GM19328 (cell line): Measurements from ENCODE around the gene TMPRSS2.

ENCODE experiments used
- ATAC-seq: cut with Tn5 transposase; IDR thresholded peaks from one replicate; pipeline ENCODE4 v1.9.1; 2021; ENCODE audit warnings: mild to moderate bottlenecking, moderate library complexity; ENCODE audit not compliant: unreplicated experiment

Gene TMPRSS2

DNA sequence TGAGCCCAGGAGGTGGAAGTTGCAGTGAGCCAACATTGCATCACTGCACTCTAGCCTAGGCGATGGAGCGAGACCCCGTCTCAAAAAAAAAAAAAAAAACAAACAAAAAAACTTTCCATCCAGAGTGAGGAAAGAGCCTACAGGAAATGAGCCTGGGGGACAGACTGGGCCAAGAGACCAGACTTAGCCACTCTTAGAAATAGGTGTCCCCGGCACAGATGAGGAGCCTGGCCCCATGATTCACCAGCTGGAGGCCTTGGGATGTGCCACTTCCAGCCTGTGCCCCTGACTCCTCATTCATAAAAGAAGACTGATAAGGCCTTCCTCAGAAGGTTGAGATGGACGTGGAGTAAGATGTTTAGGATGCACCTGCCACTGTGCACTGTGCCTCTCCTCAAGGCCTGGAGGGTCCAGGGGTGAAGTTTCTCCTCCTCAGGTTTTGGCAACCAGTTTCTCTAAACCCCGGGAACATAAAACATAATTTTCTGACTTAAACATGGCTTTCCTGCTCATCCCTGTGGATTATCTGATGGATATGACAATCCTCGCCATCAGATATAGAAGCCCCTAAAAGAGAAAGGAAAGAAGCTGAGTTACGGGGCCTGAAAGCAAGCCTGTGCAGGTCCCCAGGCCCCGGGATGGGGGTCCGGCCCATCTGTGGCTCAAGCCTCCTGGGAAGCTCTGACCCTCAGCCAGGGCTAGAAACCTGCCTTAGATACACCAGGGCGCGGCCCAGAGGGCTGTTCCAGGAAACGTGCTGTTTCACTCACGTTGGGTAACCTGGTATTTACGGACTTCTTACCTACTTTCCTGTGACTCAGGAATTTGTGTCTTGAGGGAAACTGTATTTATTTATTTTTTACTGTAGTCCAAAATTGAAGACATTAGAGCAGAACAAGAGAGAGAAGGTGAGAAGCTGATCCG, 55.9 kb downstream of the TMPRSS2 start:
- ATAC-seq, result no peak

DNA sequence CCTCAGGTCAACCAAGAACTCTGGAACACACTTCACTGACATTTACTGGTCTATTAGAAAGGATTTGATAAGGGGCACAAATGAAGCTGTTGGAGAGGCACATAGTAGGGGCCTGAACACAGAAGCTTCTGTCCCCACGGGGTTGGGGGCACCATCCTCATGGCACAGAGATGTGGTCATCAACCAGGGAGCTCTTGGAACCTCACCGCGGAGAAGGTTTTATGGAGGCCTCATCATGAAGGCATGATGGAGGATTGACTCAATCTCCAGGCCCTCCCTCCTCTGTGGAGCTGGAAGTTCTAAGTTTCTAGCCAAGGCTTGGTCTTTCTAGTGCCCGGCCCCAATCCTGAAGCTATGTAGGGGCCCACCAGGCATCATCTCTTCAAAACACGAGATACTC, 58.3 kb downstream of the TMPRSS2 start:
- no peak for ATAC-seq

DNA sequence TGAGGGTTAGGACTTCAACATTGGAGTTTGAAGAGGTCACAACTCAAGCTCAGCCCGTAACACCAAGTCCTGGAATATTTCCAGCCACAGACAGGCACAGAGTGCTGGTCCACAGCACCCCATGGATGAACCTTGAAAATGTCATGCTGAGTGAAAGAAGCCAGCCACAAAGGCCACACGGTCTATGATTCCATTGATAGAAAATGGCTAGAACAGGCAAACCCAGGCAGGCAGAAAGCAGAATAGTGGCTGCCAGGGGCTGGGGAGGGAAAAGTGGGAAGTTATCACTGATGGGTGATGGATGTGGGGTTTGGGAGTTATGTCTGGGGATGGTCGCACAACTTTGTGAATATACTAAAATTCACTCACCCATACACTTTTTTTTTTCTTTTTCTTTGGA, 60.6 kb downstream of the TMPRSS2 start:
- ATAC-seq, result no peak

DNA sequence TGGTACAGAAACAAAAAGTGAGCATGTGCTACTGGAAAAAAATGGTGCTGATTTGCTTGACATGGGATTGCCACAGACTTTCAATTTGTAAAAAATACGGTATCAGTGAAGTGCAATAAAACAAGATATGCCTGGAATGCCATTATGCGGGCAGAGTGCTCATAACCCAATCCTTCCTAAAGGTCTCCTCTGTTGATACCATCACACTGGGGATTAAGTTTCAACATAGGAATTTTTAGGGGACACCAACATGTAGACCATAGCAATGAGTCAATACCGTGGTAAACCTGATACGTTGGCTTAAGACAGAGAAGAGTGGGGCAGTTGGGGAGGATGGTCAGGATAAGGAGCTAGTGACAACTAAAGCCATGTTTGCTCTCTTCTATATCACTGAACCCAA, 61.4 kb downstream of the TMPRSS2 start:
- no peak for ATAC-seq

DNA sequence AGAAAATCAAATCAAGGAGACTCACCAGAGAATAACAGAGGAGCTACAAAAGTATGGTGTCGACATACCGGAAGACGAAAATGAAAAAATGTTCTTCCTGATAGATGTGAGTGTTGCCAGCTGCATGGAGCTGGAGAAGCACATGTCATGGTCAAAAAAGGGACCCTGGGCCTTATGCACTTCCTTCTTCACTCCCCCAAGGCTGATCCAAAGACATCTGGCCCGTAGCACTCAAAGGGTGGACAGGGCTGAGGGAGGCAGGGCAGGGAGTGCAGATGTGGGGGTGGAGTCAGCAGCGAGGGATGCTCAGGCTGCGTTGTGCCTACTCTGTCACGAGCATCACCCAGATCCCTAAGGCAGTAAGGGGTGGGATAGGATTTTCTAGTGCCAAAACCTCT, 62.5 kb downstream of the TMPRSS2 start:
- ATAC-seq, result no peak

DNA sequence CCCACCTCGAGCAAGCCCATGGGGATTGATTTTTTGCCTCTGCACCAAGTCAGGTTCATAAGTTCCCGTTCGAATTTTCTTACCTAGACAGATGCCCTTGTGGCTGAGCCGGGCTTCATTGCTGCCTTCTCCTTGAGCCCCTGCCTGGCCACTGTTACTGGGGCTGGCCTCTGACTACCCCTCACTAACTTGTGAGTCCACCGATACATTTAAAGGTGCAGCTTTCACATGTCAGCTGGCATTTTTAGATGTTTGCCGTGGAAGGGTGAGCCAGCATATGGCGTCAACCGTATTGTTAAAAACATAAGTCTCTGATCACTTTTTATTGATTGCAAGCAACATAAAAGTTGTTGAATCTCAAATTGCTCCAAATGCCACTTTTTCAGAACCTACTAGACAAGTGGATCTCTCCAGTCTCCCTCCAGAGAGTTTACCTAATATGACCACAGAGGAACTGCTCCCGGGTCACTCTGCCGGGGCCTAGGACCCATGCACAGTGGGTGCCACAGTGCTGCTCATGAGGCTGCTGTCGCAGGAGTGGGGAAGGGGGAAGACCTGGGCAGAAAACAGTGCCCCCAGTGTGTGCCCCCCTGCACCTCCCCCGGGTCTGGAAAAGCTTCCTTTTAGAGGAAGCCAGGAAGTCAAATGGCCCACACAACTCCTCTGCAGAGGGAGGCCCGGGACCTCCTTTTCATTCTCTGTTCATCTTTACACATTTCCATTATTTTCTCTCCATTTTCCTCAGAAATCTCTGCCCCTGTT, 63.1 kb downstream of the TMPRSS2 start:
- no peak for ATAC-seq

DNA sequence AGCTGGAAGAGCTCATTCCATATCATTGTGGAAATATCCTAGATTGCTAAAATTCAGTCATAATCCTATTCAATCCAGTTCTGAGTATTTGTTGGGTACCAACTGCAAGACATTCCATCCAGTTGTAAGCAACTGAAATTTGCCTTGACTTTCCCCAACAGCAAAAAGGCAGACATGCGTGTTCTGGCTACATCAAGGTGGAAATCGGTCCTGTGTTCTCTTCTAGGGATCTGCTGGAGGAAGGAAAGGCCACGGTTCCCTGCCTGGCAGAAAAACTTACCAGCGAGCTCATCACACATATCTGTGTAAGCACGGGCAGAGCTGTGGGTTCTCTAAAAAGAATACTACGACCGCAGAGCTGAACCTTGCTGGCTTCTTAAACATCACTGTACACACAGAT, 64.4 kb downstream of the TMPRSS2 start:
- ATAC-seq, result no peak

DNA sequence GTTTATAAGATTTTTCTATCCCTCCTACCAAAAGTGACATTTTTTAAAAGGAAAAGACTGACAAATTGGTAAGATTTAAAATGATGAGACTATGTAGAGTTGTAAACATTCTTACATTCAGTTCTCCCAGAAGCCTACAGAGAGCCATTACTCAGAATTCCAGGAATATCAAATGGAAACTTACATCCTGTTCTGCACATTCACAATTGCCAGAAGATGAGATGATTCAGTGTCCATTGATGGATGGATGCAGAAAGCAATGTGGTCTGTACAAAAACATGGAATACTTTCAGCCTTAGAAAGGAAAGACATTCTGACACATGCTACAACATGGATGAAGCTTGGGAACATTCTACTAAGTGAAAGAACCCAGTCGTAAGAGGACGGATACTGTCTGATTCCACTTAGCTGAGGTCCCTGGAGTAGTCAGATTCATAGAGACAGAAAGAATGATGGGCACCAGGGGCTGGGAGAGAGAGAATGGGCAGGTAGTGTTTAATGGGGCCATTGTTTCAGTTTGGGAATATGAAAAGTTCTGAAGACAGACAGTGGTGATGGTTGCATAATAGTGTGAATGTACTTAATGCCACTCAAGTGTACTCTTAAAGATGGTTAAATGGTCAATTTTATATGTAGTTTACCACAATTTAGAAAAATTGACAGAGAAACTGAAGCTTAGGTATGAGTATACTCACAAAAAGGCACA, 65.3 kb downstream of the TMPRSS2 start:
- ATAC-seq, result no peak

DNA sequence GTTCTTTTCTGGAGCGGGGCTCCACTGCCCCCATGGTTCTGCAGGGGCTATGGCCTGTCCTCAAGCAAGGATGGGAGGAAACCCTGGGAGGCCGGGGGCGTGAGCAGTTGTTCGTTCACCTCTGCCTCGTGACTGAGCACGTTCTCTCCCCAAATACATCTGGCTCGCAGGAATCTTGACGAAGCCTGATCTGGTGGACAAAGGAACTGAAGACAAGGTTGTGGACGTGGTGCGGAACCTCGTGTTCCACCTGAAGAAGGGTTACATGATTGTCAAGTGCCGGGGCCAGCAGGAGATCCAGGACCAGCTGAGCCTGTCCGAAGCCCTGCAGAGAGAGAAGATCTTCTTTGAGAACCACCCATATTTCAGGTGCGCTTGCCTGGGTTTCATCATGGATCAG, 66.4 kb downstream of the TMPRSS2 start:
- no peak for ATAC-seq

DNA sequence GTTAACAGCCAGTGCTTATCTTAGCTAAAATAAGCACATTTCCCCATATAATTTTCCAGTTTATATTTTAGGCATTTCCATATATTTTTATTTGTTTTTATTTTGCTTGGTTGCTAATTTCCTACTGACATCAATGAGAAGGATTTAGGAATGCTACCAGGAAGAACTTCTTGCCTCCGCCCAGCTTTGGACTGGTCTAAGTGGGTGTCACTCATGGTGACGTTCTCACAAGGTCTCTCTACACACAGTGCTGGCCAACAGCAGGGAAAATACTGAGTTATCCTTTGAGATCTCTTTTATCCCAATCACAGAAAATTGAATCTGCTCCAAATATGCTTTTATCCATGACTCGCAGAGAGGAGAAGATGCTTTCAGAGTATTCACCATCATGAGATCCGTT, 68.7 kb downstream of the TMPRSS2 start:
- ATAC-seq, result no peak

DNA sequence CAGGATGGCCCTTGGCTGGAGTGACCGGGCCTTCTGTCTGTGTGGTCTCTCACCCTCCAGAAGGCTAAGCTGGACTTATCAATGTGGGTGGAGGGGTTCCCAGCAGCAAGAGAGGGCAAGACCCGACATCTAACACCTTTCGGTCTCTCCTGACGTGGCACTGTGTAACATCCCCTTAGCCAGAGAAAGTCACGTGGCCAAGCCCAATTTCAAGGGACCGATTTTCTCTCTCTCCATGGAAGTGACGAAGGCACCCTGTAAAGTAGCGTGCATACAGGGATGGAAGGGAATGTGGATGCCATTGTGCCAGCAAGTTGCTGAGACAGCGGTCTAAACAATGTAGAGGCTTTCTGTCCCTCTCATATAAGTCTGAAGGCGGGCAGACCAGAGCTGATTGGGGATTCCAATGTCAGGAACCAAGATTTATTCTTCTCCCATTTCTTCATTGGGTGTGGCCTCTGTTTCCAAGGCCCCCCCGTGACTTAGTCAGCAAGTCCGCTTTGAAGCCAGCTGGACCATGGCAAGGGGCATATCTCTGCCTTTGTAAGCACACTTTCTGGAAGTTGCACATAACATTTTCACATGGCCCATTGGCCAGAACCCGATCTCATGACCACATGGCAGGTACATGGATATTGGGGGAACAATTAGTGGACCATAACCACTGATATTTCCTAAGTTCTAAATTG, 69.4 kb downstream of the TMPRSS2 start:
- no peak for ATAC-seq

DNA sequence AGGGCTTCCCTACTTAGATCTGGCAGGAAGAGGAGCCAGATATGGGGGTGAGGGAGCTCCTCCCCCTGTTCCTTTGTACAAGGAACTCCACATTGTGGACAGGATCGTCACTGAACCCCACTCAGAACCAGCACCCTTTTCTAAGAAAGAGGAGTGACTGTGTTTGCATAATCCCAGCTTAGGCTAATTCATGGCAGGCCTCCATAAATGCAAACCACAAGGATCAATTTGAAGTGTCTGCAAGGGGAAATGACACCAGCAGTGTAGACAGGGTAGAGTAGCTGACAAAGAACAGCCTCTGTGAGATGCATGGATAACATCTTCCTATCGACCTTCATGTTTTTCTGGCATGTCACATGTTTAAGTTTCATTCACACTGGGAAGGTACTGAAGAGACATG, 70.2 kb downstream of the TMPRSS2 start:
- no peak for ATAC-seq

DNA sequence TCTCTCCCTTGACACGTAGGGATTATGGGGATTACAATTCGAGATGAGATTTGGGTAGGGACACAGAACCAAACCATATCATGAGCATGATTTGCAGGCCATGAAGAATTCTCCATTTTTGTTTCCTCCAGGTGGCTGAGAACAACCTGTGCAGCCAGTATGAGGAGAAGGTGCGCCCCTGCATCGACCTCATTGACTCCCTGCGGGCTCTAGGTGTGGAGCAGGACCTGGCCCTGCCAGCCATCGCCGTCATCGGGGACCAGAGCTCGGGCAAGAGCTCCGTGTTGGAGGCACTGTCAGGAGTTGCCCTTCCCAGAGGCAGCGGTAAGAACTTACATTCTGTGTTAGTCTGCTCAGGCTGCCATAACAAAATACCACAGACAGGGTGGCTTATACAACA, 72.3 kb downstream of the TMPRSS2 start:
- no peak for ATAC-seq

DNA sequence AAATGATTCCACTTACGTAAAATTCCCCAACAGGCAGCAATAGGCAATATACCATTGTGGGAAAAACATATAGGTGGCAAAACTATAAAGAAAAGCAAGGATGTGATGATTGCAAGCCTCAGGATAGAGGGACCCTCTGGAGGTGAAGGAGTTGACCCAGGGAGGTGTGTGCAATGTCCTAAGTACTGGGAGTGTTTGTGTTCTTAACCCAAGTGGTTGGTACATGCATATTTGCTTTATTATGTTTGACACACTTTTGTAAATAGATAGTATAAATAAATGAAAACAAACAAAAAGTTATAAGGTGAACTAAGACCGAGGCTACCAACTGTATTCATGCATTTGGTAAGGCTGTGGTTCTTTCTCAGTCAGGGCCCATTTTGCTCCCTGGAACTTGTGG, 74.4 kb downstream of the TMPRSS2 start:
- no peak for ATAC-seq

DNA sequence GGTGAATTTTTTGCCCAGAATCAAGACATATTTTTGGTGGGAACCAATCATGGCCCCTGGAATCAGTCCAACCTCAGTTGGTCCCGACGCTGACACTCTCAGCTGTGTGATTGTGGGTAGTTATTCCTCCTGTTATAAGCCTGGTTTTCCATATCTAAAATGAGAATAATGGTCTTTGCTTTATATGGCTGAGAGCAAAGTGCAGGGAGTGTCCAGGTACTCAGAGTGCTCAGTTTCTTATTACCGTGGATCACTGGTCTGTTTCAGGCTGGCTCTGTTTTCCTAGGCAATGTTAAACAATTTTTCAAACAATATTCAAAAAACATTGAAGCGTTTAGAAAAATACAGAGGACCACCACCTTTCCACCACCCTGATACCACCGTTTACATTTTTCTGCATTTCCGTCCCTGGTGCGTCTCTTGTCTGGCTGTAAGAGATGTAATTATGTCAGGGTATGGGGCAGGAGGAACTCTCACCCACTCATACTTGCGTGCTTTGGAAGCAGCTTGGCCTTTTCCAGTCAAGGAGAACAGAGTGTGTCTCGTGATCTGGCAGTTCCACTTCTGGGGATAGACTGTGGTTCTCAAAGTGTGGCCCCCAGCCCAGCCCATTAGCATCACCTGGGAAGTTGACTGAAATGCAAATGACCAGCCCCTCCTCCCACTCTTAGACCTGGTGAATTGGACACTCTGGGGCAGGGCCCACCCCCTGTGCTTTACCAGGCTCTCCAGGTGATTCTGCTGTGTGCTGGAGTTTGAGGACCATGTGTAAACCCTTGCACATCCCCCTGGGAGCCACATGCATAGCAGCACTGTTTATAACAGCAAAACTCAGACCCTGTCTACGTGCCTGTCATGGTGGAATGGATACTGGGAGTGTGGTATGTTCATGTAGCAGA, 75.1 kb downstream of the TMPRSS2 start:
- ATAC-seq, result no peak

DNA sequence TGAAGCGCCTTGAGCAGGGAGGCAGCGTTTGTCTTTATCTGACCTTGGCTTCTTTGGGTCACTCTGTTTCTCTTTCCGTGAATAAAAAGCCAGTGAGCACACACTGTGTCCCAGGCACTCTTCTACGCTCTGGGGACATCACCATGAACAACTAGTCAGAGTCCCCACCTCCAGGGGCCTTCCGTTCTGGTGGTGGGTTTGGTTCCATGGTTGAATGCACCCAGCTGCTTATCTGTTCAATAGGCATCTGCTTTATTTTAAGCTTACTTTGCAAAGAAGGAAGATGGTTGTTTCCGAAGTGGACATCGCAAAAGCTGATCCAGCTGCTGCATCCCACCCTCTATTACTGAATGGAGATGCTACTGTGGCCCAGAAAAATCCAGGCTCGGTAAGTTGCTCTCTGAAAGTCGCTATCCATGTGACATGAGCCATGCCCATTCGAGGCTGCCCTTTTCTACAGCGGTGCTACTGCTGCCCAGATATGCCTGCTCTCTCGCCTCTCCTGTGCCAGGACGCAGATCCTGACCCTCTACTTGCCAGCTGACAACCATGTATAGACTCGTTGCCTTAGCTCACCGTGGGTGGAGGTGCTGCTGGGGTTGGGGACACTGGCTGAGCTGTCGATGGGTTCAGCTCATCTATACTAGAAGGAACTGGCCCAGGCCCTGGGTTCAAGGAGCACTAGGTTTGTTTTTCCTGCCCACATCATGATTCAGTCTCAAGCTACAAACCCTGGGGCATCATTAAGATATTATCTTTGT, 76.0 kb downstream of the TMPRSS2 start:
- peak; percentile 84 for ATAC-seq

DNA sequence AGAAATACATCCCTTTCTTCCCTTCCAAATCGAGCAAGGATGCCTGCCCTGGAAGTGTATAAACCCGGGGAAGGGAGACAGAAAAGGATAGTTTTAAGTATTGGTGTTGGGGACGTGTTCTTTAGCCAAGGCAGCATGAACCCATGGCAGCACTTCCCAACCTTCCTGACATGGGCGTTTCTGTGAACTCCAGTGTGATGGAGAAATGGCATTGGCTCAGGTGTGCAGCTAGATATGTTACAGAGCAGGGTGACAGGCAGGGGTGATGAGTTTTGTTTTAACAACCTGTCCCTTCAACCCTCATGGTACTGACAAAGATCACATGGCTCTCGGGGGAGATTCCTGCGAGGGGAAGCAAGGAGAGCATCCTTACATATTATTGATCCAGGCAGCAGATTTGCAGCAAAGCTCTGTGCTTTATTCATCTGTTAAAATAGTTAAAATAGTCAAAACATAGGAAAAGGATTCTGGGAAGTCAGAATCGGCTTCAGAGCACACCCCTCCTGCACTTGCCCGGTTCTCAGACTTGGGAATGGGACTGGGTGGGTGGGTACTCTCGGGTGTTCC, 78.0 kb downstream of the TMPRSS2 start:
- ATAC-seq, result no peak

DNA sequence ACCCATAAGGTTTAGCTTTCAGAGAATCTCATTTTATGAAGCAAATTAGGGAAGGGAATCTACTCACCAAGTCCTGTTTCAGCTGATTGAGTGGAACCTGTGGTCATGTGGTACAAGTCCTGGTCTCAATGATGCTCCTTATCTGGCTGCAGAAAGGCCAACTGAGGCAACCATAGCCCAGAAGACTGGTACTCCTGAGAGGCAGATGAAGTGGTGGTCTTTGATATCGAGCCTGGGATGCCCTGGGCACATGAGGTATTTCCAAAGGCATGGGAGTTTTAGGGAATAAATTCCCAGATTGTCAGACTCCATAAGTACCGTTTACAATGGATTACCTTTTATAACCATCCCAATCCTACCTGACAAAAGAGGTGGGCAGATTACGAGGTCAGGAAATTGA, 78.7 kb downstream of the TMPRSS2 start:
- no peak for ATAC-seq

DNA sequence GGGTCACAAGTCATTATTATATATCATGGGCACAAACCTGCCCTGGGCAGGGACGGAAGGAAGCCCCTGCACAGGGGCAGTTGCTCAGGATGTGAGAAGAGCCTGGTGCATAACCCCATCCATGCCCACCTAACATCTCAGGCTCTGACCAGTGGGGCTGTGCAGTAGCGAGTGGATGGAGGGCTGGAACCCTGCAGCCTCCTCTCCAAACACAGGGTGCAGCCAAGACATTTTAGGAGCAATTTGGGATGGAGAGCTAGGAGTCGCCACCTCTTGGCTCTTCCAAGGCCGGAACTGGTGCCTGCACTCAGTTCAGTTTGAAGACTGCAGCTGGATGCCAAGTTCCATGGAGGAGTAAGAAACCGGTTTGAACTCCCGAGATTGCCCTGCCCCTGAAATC, 79.1 kb downstream of the TMPRSS2 start:
- ATAC-seq, result no peak
